H4 (cell line): Measurements from ENCODE around the gene AADAT. TPM values are rescaled to one million over a fixed set of nuclear protein-coding genes. Genes with fewer than 3 reads are reported as not detected.
"Not testable (repeated sequence)": the region's sequence is repeated elsewhere in the genome, so short reads cannot be mapped to it uniquely, and the experiment has no call there.

Experiments used
- DNase-seq: peaks from one replicate; pipeline ENCODE4 v3.0.0-alpha.2; 2015; ENCODE audit warnings: low spot score
- total RNA-seq: library from RNA; depleted of rRNA; stranded (reverse); fragments of >200 nt; shearing (Covaris generic); gene quantifications from 2 replicates; pipeline ENCODE4 v1.2.3, GENCODE V29; 2014

Gene AADAT
- total RNA-seq, 1 experiment from 2014 or later = 5.0 TPM

- DNase-seq = no peak
Measured at GRCh38 chr4:170090352-170091052, 746 bp upstream of the AADAT start.

- peak; percentile 25 for DNase-seq
Measured at GRCh38 chr4:170089274-170089667, 485 bp downstream of the AADAT start.

- no peak for DNase-seq
Measured at GRCh38 chr4:170088716-170089115, 1.0 kb downstream of the AADAT start.

- DNase-seq = no peak
Measured at GRCh38 chr4:170087163-170087700, 2.5 kb downstream of the AADAT start.

- no peak for DNase-seq
Measured at GRCh38 chr4:170083541-170083940, 6.2 kb downstream of the AADAT start.

GRCh38 chr4:170080496-170080895 is 9.3 kb downstream of the AADAT start:
- DNase-seq = no peak

GRCh38 chr4:170079981-170080380 is 9.8 kb downstream of the AADAT start:
- DNase-seq = no peak

GRCh38 chr4:170071196-170071595 is 18.6 kb downstream of the AADAT start:
- no peak for DNase-seq

- no peak for DNase-seq
Measured at GRCh38 chr4:170068438-170069128, 21.2 kb downstream of the AADAT start.

GRCh38 chr4:170059421-170059820 is 30.3 kb downstream of the AADAT start:
- DNase-seq = no peak

GRCh38 chr4:170058826-170059225 is 30.9 kb downstream of the AADAT start:
- DNase-seq = no peak

GRCh38 chr4:170057866-170058265 is 31.9 kb downstream of the AADAT start:
- no peak for DNase-seq

- no peak for DNase-seq
Measured at GRCh38 chr4:170052919-170053318, 36.8 kb downstream of the AADAT start.

- no peak for DNase-seq
Measured at GRCh38 chr4:170051402-170051801, 38.4 kb downstream of the AADAT start.

GRCh38 chr4:170049766-170050165 is 40.0 kb downstream of the AADAT start:
- DNase-seq = no peak

- peak; percentile 34 for DNase-seq
Measured at GRCh38 chr4:170047771-170048354, 41.9 kb downstream of the AADAT start.

GRCh38 chr4:170046156-170046555 is 43.6 kb downstream of the AADAT start:
- DNase-seq = not testable (repeated sequence)

GRCh38 chr4:170040031-170040680 is 49.6 kb downstream of the AADAT start:
- no peak for DNase-seq

- DNase-seq = no peak
Measured at GRCh38 chr4:170038769-170039168, 51.0 kb downstream of the AADAT start.

GRCh38 chr4:170038232-170038631 is 51.5 kb downstream of the AADAT start:
- DNase-seq = no peak

- no peak for DNase-seq
Measured at GRCh38 chr4:170037481-170037880, 52.3 kb downstream of the AADAT start.

- no peak for DNase-seq
Measured at GRCh38 chr4:170035845-170036244, 53.9 kb downstream of the AADAT start.
